CD1c-positive myeloid dendritic cell (primary cell): ENCODE data around the gene TACC2.
"Not testable (repeated sequence)": the region's sequence is repeated elsewhere in the genome, so short reads cannot be mapped to it uniquely, and the experiment has no call there.

Source experiments
- DNase-seq: peaks from one replicate; pipeline ENCODE4 v3.0.0-alpha.2; 2016; ENCODE audit errors: extremely low spot score

TACC2 gene

GRCh38 chr10:122057841-122058413, 69.0 kb downstream of the TACC2 start:
- DNase-seq = no peak

- no peak for DNase-seq
These were observed 71.3 kb downstream of the TACC2 start for GRCh38 chr10:122060250-122060649.

- DNase-seq = peak; percentile 3
These were observed 74.1 kb downstream of the TACC2 start for GRCh38 chr10:122062831-122063674.

DNA sequence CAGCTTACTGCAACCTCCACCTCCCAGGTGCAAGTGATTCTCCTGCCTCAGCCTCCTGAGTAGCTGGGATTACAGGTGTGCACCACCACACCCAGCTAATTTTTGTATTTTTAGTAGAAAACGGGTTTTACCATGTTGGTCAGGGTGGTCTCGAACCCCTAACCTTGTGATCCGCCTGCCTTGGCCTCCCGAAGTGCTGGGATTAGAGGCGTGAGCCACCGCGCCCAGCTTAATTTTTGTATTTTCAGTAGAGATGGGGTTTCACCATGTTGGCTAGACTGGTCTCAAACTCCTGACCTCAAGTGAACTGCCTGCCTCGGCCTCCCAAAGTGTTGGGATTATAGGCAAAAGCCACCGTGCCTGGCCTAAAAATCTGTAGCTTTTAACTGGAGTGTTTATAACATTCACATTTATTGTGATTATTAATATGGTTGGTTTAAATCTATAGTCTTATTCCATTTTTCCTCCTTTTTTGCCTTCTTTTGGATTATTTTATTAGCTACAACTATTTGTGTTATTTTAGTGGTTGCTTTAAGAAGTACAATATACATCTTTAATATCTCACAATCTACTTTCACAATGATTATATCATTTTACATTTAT, 77.5 kb downstream of the TACC2 start:
- DNase-seq = not testable (repeated sequence)

GRCh38 chr10:122068844-122069243, 79.9 kb downstream of the TACC2 start:
- DNase-seq = no peak

- DNase-seq = no peak
These were observed 83.5 kb downstream of the TACC2 start for GRCh38 chr10:122072491-122072890.

DNA sequence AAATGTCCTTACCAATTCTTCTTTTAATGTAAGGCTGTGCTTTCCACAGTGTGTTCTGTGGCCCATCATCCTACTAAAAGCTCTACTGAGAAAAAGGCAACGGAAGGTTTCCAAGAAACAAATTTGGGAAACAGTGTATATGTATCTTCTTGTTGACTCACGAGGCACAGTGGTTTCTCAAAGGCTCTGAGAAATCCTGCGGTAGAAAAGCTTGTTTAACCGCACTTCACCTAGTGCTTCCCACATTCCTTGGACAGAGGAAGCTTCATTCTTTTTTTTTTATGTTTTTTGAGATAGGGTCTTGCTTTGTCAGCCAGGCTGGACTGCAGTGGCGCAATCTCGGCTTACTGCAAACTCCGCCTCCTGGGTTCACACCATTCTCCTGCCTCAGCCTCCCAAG, 84.5 kb downstream of the TACC2 start:
- DNase-seq = no peak

GRCh38 chr10:122075171-122075570, 86.2 kb downstream of the TACC2 start:
- DNase-seq = no peak

- not testable (repeated sequence) for DNase-seq
These were observed 86.9 kb downstream of the TACC2 start for GRCh38 chr10:122075876-122076275.

GRCh38 chr10:122077311-122077875, 88.4 kb downstream of the TACC2 start:
- DNase-seq = no peak

GRCh38 chr10:122078326-122078725, 89.4 kb downstream of the TACC2 start:
- no peak for DNase-seq

DNA sequence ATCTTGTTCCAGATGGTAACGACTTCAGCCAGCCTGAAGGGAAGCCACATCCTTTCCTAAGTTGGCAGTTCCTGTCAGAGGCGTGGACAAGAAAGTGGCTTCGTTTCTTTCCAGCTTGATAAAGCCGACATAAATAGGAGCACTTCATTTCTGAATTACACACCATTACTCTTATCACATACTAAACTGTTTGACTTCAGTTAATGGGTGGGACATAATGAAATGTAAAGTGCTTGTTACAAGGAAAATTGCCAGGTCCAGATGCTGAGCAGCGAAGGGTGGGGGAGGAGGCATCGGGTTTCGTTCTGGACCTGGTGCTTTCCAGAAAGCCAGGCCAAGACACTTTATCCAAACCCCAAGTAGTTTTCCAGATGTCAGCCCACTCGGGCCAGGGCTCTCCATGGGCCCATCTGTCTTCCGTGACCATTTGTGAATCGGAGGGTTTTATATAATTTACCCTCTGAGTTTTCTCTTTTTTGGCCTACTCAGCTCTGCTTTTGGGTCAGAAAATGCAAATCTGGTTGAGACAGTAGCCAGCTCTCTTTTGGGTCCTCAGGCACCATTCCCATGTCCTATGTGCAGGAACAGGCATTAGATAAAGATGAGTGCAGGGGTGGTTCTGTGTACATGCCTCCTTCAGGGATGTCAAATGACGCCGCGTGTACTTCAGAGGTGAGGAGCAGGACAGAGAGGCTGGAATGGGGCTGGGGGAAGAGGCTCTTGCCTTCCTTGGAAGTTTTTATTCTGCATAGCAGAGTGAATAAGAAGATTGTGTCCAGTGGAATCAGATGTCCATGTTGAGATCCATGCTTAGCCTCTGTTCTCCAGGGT, 90.2 kb downstream of the TACC2 start:
- no peak for DNase-seq

- no peak for DNase-seq
These were observed 93.9 kb downstream of the TACC2 start for GRCh38 chr10:122082616-122083477.

- no peak for DNase-seq
These were observed 94.6 kb downstream of the TACC2 start for GRCh38 chr10:122083478-122084025.

- no peak for DNase-seq
These were observed 95.5 kb downstream of the TACC2 start for GRCh38 chr10:122084286-122085041.

- no peak for DNase-seq
These were observed 96.5 kb downstream of the TACC2 start for GRCh38 chr10:122085423-122085911.

DNA sequence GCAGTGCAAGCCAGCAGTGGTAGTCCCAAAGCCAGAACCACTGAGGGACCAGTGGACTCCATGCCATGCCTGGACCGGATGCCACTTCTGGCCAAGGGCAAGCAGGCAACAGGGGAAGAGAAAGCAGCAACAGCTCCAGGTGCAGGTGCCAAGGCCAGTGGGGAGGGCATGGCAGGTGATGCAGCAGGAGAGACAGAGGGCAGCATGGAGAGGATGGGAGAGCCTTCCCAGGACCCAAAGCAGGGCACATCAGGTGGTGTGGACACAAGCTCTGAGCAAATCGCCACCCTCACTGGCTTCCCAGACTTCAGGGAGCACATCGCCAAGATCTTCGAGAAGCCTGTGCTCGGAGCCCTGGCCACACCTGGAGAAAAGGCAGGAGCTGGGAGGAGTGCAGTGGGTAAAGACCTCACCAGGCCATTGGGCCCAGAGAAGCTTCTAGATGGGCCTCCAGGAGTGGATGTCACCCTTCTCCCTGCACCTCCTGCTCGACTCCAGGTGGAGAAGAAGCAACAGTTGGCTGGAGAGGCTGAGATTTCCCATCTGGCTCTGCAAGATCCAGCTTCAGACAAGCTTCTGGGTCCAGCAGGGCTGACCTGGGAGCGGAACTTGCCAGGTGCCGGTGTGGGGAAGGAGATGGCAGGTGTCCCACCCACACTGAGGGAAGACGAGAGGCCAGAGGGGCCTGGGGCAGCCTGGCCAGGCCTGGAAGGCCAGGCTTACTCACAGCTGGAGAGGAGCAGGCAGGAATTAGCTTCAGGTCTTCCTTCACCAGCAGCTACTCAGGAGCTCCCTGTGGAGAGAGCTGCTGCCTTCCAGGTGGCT, 97.7 kb downstream of the TACC2 start:
- DNase-seq = no peak

DNA sequence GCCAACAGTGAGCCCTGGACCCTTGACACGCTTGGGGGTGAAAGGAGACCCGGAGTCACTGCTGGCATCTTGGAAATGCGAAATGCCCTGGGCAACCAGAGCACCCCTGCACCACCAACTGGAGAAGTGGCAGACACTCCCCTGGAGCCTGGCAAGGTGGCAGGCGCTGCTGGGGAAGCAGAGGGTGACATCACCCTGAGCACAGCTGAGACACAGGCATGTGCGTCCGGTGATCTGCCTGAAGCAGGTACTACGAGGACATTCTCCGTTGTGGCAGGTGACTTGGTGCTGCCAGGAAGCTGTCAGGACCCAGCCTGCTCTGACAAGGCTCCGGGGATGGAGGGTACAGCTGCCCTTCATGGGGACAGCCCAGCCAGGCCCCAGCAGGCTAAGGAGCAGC, 98.5 kb downstream of the TACC2 start:
- no peak for DNase-seq
